ENCODE results near the gene TALDO1. TPM values are rescaled to one million over a fixed set of nuclear protein-coding genes. Genes with fewer than 3 reads are reported as not detected.

The TALDO1 gene
- total and polyA plus RNA-seq, 2 donors (not counting 3 experiments of a cell fraction or from before 2014, with no cell fraction given) = 211 to 294 TPM

- DNase-seq (ENCODE audit: low read depth, low spot score) = no peak
- no TSS peak for BruUV-seq (replicated peaks)
- Histone ChIP-seq H3K36me3 (ENCODE audit: control insufficient read depth in 2 of 2, extremely low read depth in 1 of 2, insufficient read depth in 2 of 2, low read length in 2 of 2) (no peaks in the 10 kb centered on the region), H3K9me3 (replicated peaks; ENCODE audit: control insufficient read depth, insufficient read depth, low read length) (no peaks in the 10 kb centered on the region), H3K4me2 (ENCODE audit: insufficient read depth, low read length) (no peak overlapping the region), H3K27me3 (ENCODE audit: control insufficient read depth in 2 of 2, insufficient read depth in 2 of 2, low read length in 2 of 2) (peaks cover 8 to 10% of the 10 kb centered on the region in 2 experiments), H4K20me1 (replicated peaks; ENCODE audit: control insufficient read depth, extremely low read depth, insufficient read depth, low read length) (no peaks in the 10 kb centered on the region), H3K9ac (replicated peaks; ENCODE audit: extremely low read depth, insufficient read depth, low read length) (no peak overlapping the region), H3K9me1 (replicated peaks; ENCODE audit: control insufficient read depth, extremely low read depth, insufficient read depth, low read length) (no peaks in the 10 kb centered on the region), H3K4me3 (replicated peaks in 1 of 3; ENCODE audit: insufficient read depth in 1 of 3, low read depth in 1 of 3, low read length in 3 of 3) (no peak overlapping the region), H3K27ac (ENCODE audit: insufficient read depth, low read depth, low read length) (no peak overlapping the region), H2AFZ (ENCODE audit: low read depth, low read length) (no peak overlapping the region), H3K4me1 (ENCODE audit: control insufficient read depth, extremely low read depth, insufficient read depth, low read length) (no peaks in the 10 kb centered on the region), H3K79me2 (ENCODE audit: control insufficient read depth, insufficient read depth, low read length) (no peaks in the 10 kb centered on the region)
- no peak for TF ChIP-seq JUN (IDR thresholded peaks at IDR 0.05; ENCODE audit: borderline replicate concordance, insufficient read depth, insufficient read length, low read depth)
- no peak for TF ChIP-seq EZH2 (IDR thresholded peaks at IDR 0.05; ENCODE audit: borderline replicate concordance, low read depth, low read length, severe bottlenecking)
- no peak for TF ChIP-seq MYC (IDR thresholded peaks at IDR 0.05; ENCODE audit: low read depth, low read length)
- TF ChIP-seq CTCF (IDR thresholded peaks at IDR 0.05; ENCODE audit: extremely low read depth in 1 of 2, insufficient read depth in 1 of 2, low read depth in 1 of 2, low read length in 2 of 2) = no peak
- TF ChIP-seq POLR2AphosphoS5 (IDR thresholded peaks at IDR 0.05; ENCODE audit: insufficient read depth, low read depth, low read length) = no peak
- no peak for TF ChIP-seq GATA2 (IDR thresholded peaks at IDR 0.05; ENCODE audit: insufficient read depth, insufficient read length, low read depth, low read length)
- TF ChIP-seq MAX (IDR thresholded peaks at IDR 0.05; ENCODE audit: insufficient read depth, insufficient read length) = no peak
- TF ChIP-seq FOS (IDR thresholded peaks at IDR 0.05; ENCODE audit: borderline replicate concordance, insufficient read depth, low read length) = no peak
- TF ChIP-seq POLR2A (IDR thresholded peaks at IDR 0.05; ENCODE audit: low read depth, low read length) = no peak
- ChIA-PET CTCF (interaction anchor here (0.7 to 3.7 kb wide), 11 partner anchors 11 to 173 kb away, joined by 3 to 26 read pairs (median 6); partner anchors contain the start of genes CEND1, DEAF1, EPS8L2 and PHRF1), POLR2A (interaction anchor here (1.2 kb wide), 1 partner anchor 11 kb away, joined by 3 read pairs; no protein-coding TSS in a partner anchor)
- no peak for FAIRE-seq
- dilution Hi-C loops (cut with MboI; ENCODE audit: extremely low pct_ligation_motif_present, low sequenced_read_pairs) (no loop called here), intact Hi-C loops (cut with micrococcal nuclease) (loop anchor here (5.0 kb wide), 1 partner anchor 170 kb away; no protein-coding TSS in a partner anchor)
These were observed 20.0 kb upstream of the TALDO1 start for GRCh38 chr11:727281-727701.

Measured in endothelial cell of umbilical vein (primary cell).